ENCODE measurements around the gene PTK7.

Gene PTK7

GRCh38 chr6:43181621-43181941, 105.5 kb downstream of the PTK7 start:
- no peak for DNase-seq

GRCh38 chr6:43181942-43182860, 106.1 kb downstream of the PTK7 start, which contains the start of gene CUL9:
TSS of gene CUL9 (plus strand) at chr6:43182196. CDS start at chr6:43184311, 2,115 bp downstream.
- peak; percentile 78 for DNase-seq

DNA sequence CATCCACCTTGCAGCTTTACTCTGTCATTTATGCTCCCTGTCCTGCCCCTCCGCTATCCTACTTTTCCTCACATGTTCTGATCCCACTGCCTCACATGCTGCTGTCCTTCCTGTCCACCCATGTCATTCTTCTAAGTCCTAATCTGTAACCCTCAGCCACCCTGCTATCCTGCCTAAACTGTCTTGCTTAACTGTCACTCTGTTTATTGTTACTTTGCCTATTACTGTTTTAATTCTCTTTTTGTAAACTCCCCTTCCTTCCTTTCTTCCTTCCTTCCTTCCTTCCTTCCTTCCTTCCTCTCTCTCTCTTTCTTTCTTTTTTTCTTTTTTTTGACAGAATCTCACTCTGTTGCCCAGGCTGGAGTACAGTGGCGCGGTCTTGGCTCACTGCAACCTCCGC, 107.3 kb downstream of the PTK7 start:
- no peak for DNase-seq

DNA sequence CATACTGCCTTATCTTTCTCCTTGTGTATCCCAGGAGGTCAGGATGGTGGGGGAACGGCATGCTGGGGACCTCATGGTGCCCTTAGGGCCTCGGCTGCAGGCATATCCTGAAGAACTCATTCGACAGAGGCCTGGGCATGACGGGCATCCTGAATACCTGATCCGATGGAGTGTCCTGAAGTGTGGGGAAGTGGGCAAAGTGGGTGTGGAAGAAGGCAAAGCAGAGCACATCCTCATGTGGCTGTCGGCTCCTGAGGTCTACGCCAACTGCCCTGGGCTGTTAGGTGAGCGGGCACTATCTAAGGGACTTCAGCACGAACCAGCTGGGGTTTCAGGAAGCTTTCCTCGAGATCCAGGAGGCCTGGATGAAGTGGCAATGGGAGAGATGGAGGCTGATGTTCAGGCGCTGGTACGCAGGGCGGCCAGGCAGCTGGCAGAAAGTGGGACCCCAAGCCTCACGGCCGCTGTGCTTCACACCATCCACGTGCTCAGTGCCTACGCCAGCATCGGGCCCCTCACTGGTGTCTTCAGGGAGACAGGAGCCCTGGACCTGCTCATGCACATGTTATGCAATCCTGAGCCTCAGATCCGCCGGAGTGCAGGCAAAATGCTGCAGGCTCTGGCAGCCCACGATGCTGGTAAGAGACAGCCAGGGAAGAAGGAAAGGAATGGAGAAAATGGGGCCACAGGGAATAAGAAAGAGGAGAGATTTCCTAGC, 108.3 kb downstream of the PTK7 start:
- DNase-seq: no peak

GRCh38 chr6:43185391-43185985, 109.4 kb downstream of the PTK7 start:
- DNase-seq: no peak

DNA sequence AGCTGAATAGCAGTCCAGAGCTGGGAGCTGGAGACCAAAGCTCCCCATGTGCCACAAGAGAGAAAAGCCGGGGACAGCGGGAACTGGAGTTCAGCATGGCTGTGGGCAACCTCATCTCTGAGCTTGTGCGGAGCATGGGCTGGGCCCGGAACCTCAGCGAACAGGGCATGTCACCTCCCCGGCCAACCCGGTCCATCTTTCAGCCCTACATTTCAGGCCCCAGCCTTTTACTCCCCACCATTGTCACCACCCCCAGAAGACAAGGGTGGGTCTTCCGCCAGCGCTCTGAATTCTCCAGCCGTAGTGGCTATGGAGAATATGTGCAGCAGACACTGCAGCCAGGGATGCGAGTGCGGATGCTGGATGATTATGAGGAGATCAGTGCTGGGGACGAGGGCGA, 109.9 kb downstream of the PTK7 start:
- no peak for DNase-seq

DNA sequence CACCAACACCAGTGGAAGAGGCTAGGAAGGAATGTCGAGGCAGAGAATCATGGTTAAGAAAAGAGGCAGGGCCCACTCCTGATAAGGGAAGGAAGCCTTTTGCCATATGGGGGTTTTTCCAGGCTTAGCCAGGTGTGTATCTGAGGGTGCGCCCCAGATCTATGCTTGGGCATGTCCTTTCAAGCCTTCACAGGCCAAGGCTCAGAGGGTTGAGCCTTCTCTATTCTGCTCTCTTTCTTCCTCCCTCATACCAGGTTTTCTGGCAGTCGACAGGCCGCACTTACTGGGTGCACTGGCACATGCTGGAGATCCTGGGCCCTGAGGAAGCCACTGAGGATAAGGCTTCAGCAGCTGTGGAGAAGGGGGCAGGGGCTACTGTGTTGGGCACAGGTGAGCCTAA, 110.6 kb downstream of the PTK7 start:
- no peak for DNase-seq

DNA sequence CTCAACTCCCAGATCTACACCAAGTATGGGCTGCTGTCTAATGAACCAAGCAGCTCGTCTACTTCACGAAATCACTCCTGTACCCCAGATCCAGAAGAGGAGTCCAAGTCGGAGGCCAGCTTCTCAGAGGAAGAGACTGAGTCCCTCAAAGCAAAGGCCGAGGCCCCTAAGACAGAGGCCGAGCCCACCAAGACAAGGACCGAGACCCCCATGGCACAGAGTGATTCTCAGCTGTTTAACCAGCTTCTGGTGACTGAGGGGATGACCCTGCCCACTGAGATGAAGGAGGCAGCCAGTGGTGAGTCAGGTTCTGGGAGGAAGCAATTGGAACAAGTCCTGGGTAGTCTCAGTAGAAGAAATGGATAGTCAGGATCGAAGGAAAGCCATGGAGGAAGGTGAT, 111.7 kb downstream of the PTK7 start:
- DNase-seq: no peak

- no peak for DNase-seq
Measured at GRCh38 chr6:43188426-43188825, 112.3 kb downstream of the PTK7 start.

DNA sequence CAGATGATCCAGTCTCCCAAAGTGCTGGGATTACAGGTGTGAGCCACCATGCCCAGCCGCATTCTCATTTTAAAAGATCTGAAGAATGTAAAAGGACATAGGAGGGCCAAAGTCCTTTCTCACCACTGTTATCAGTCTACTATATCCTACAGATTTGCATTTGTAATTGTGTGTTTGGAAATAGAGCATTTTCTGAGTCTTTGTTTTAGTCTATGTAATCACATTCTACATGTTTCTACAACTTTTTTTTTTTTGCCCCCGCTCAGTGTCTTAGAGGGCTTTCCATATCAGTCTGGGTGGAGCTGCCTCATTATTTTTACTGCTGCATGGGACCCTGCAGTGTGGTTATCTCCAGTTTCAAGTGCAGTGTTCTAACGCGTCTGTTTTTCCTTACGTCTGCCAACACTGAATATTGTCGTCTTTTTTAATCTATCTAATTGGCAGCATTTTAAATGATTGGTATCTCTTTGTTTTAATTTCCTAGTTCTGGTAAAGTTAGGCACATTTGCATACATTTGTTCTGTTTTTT, 113.7 kb downstream of the PTK7 start:
- DNase-seq: no peak

DNA sequence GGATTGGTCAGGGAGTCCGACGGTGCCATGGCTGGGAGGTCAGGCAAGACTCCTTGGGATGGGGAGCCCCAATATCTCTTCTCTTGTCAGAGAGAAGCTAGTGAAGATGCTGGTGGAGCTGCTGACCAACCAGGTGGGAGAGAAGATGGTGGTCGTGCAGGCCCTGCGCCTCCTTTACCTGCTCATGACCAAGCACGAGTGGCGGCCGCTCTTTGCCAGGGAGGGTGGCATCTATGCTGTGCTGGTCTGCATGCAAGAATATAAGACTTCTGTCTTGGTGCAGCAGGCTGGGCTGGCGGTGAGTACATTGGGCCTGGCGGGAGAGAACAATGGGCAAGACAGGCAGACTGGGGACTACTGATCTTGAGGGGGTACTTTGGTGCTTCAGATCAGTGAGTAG, 116.8 kb downstream of the PTK7 start:
- no peak for DNase-seq

DNA sequence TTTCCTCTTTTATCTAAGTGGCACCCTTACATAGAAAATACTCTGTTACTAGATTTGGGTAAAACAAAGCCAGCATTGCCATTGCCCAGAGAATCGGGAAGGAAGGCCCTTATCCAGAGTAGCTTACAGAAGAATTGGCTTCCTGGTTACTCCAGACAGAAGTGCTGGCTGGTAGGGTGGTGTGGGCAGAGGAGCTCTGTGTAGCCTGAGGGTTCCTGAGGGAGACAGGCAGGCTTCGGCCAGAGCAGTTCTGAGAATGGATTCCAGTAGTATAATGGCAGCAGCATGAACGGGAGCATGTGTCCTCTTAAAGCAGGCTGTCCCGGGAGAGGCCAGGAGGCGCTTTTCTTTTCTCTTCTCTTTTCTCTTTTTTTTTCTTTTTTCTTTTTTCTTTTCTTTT, 117.8 kb downstream of the PTK7 start:
- DNase-seq: no peak

- no peak for DNase-seq
Measured at GRCh38 chr6:43196337-43196736, 120.2 kb downstream of the PTK7 start.

- DNase-seq: no peak
Measured at GRCh38 chr6:43199912-43200311, 123.8 kb downstream of the PTK7 start.

DNA sequence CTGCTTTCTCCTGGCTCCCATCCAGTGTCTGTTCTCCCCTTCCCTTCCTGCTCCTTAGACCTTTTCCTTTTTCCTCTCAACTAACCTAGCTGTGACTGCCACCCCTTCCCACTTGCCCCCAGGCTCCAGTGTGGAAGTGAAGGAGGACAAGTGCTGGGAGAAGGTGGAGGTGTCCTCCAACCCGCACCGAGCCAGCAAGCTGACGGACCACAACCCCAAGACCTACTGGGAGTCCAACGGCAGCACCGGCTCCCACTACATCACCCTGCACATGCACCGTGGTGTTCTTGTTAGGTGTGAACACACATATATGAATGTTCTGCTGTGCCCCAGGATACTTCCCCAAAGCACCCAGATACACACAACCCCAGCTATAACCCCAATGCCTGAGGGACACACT, 124.4 kb downstream of the PTK7 start:
- DNase-seq: no peak

GRCh38 chr6:43202451-43202850, 126.3 kb downstream of the PTK7 start:
- DNase-seq: no peak

DNA sequence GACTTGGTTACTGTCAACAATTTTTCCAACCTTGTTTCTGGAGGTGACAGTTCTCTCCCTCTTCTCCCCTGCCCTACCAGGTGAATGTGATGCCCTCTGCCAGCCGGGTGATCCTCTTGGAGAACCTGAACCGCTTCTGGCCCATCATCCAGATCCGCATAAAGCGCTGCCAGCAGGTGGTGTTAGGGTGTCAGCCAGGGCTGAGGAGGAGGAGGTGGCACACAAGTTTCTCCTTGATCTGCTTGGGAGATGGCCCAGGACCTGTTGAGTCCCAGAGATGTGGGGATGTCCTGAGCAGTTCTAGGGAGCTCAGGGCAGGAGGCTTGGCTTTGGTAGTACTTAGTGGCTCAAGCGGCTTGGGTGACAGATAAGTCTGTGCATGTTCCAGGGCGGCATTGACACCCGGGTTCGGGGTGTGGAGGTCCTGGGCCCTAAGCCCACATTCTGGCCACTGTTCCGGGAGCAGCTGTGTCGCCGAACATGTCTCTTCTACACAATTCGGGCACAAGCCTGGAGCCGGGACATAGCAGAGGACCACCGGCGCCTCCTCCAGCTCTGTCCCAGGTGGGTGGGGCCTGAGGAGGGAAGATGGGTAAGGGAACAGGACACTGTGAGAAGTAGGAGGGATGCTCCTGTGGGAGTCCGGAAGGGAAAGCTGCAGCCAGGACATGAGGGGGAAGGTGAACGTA, 127.1 kb downstream of the PTK7 start:
- no peak for DNase-seq

DNA sequence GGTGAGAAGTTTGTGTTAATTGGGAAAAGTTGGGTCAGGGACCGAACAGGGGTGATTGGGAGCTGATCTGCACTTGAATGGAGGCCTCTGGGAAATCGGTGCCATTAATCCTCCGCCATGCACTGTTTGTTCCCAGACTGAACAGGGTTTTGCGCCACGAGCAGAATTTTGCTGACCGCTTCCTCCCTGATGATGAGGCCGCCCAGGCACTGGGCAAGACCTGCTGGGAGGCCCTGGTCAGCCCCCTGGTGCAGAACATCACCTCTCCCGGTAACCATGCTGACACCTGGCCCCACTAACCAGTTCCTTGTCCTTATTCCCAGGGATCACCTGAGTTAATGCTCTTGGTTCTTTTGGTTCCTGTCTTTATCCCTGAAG, 127.6 kb downstream of the PTK7 start:
- DNase-seq: no peak

DNA sequence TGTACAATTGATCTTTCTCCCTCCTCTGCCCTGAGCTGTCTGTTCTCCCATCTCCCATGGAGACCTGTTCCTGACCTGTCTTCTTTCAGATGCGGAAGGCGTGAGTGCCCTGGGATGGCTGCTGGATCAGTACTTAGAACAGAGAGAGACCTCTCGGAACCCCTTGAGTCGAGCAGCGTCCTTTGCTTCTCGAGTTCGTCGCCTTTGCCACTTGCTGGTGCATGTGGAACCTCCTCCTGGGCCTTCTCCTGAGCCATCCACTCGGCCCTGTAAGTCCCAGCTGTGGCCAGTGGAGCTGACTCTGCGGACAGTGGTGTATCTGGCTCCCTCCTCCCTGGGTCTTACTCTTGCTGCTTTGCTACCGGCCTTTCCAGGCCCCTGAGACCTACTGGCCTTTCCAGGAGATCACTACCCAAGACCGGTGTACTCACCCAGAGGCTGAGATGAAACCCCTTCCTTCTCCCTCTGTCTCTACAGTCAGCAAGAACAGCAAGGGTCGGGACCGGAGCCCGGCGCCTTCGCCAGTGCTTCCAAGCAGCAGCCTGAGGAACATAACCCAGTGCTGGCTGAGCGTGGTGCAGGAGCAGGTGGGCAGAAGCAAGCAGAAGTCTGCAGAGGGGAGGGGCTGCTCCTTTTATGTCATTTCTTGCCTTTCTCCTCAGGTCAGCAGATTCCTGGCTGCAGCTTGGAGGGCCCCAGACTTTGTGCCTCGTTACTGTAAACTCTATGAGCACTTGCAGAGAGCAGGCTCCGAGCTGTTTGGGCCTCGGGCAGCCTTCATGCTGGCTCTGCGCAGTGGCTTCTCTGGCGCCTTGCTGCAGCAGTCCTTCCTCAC, 128.4 kb downstream of the PTK7 start:
- no peak for DNase-seq

DNA sequence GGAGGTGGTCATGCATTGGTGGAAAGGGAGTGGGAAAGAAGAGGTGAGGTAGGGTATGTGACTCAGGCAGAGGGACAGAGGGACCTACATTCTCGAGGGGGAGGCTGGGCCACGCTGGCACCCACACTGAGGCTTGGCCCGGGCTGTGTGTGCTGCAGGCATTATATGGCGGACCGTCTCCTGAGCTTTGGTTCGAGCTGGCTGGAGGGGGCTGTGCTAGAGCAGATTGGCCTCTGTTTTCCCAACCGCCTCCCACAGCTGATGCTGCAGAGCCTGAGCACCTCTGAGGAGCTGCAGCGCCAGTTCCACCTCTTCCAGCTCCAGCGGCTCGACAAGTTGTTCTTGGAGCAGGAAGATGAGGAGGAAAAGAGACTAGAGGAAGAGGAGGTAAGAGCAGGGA, 129.7 kb downstream of the PTK7 start:
- DNase-seq: no peak

DNA sequence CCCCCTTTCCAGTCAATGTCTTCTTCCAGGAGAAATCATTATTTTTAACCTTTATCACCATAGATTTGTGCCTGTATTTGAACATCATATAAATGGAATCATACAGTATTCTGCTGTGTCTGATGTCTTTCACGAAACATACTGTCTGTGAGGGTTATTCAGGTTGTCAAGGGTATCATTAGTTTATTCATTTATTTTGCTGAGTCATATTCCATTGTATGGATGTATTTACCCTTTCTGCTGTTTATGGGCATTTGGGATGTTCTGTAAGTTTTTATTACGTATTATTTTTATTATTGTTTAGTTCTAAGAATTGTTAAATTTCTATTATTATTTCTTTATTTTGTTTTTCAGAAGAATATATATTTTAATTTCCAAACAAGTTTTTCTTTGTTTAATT, 131.2 kb downstream of the PTK7 start:
- no peak for DNase-seq
